HG02943 (cell line): ENCODE results near the gene APOC3.
"Not testable (repeated sequence)": the region's sequence is repeated elsewhere in the genome, so short reads cannot be mapped to it uniquely, and the experiment has no call there.

Source experiments
- ATAC-seq: cut with Tn5 transposase; IDR thresholded peaks from one replicate; pipeline ENCODE4 v1.9.1; 2021; ENCODE audit warnings: mild to moderate bottlenecking, low read depth, moderate library complexity; ENCODE audit not compliant: unreplicated experiment

The APOC3 gene

DNA sequence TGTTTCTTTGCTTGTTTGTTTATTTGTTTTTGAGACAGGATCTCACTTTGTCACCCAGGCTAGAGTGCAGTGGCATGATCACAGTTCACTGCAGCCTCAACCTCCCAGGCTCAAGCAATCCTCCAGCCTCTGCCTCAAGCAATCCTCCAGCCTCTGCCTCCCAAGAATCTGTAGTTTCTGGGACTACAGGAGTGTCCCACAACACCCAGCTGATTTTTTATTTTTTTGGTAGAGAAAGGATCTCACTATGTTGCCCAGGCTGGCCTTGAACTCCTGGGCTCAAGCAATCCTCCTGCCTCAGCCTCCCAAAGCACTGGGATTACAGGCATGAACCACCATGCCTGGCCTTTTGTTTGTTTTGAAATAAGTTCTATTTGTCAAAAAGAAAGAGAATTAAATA, 28.0 kb upstream of the APOC3 start:
- not testable (repeated sequence) for ATAC-seq

DNA sequence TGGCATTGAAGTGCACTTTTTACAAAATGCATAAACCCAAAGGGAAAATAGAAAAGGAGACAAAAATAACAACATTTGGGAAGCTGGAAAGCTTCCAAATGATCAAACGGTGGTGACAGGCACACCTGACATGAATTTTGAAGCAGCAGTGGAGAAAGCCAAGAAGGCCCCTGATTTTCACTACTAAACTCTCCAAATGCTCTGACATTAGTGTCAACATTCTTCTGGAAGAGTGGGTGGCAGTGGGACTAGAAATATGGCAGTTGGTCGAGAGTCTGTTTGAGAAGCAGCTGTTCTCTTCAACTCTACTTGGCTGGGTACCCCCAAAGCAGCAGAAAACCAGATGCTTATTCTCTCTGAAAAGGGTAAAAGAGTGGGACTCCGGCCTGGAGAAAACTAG, 25.7 kb upstream of the APOC3 start:
- ATAC-seq = no peak

DNA sequence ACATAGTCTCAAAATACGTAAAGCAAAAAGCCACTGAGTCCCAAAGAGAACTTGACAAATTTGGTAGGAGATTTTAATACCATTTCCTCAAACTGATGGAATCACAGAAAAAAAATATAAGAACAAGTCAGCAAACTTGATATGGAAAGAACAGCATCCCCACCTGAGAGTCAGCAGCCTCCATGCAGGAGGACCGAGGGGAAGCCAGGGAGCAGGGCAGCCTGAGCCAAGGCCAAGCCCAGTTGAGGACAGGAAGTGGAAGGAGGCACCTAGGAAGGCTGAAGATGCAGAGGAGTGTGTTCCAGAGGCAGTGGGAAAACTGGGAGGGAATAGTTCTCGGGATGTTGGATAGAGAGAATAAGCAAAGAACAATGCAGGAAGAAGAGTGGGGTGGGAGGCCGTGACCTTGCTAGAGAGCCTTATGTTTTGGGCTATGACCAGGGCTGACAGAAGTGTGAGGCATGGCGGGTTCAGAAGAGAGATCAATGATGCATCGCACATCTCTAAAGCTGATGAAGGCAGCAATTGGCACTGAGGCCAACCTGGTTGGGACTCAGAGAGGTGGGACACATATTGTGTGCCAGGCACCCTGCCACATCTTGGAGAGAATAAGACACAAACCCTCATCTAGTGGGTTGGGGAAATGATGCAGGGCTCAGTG, 22.0 kb upstream of the APOC3 start:
- ATAC-seq = no peak

DNA sequence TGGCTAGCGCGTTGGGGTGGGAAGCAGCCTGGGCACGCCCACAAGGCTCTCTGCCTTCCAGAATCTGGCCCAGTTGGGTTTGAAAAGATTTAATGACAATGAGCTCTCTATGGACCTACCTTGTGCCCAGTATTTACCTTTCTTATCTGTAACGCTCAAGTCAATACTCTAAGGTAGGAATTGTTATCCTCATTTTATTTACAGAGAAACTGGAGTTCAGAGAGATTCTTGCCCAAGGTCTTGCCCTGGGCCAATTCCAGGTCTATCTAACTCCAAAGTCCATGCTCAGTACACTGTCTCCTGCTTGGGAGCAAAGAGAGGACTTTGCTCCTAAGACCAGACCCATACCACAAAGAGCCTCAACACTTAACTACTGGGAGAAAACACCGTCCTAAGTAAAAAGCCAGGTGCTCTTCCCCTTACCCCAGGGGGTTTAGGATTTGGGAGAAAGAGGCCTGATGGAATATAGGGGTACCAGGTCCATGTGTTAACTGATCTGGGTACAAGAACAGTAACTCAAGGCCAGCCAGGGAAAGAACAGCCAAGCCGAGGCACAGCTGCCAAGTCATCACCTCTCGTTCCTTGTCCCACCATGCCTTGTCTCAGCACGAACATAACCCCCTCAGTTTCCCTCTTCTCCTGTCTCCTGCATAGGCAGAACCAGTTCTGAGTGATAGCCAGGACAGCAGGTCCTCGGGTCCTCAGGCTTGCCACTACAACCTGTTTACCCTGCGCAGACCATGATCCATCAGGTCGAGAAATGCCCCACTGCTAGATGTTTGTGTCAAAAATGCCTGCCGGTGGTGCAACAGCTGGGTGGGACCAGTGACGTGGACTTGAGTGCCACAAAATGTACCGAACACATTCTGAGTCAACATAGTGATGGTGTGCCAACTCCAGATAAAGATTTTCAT, 21.2 kb upstream of the APOC3 start:
- no peak for ATAC-seq

DNA sequence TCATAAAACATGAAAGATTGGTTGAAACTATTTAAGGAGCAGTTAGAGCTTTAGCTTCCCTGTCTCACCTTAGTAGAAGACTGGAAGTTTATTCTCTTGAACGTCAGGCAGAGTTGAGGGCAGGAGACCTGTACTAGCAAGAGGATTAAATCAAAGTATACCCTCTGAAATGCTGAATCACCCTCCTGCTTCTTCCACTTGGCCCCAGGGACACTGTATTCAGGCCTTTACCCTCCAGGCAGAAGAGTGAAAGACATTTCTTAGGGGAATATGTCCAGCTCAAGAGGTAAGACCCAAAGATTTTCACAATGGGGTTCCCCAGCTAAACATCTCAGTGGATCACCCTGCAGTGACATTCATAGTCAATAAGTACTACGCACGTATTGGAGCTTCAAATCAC, 18.5 kb upstream of the APOC3 start:
- no peak for ATAC-seq

DNA sequence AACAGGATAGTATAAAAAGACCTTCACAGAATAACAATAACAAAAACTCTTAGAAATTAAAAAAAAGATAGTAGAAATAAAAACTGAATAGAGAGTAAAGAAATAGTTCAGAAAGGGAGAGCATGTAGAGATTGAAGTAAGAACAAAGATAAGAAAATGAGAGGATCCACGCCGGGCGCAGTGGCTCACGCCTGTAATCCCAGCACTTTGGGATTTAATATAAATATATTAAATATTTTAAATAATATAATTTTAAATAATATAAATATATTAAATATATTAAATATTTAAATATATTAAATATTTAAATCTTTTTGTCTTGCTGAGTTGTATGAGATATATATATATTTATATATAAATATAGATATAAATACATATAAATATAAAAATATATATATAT, 17.6 kb upstream of the APOC3 start:
- ATAC-seq = no peak

DNA sequence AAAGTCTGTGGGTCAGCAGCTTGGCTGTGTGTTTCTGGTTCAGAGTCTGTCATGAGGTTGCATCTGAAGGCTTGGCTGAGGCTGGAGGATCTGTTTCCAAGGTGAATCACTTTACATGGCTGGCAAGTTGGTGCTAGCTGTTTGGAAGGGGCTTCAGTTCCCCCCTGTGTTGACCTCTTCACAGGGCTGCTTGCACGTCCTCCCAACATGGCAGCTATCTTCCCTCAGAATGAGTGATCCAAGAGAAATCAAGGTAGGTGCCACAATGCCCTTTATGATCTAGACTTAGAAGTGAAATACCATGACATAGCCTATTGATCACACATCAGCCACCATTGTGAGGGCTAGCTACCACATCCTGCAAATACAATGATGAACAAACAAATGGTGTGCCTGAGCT, 16.5 kb upstream of the APOC3 start:
- ATAC-seq = no peak

DNA sequence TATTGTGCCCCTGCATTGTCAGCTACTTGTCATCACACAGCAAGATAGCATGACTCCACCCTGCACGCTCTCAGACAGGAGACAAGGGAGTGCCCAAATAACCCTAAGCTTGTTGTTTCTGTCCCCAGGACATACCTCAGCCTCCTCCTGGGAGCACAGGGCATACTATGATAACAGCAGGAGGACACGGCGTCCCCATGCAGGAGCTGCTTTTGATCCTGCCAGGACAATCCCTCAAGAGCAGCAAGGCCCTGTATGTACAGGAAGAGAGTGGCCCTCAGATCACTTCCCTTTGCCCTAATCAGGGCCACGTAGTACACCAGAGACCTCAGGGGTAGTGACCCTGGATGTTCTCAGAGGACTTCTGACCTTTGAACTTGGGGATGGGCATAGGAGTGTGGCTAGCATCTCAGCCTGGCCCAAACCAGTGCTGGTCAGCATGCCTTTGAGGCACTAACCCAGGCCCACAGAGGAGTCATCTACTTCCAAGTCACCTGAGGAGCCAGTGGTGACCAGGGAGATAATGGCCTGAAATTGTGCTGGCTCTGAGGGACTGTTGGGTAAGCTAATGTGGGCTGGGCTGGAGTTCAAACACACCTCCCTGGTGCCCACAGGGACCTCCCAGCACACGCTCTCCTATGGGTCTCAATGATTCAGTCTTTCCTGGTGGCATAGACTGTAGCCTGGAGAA, 15.8 kb upstream of the APOC3 start:
- no peak for ATAC-seq

DNA sequence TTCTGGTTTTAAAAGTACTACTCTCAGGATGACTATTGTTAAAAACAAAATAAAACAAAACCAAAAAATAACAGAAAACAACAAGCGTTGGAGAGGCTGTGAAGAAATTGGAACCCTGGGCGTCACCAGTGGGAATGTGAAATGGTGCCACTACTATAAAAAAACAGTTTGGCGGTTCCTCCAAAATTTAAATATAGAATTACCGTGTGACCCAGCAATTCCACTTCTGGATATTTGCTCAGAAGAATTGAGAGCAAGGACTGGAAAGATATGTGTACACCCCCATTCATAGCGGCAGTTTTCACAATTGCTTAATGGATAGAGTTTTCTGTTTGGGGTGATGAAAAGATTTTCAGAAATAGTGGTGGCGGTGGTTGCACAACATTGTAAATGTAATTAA, 15.2 kb upstream of the APOC3 start:
- ATAC-seq = no peak

DNA sequence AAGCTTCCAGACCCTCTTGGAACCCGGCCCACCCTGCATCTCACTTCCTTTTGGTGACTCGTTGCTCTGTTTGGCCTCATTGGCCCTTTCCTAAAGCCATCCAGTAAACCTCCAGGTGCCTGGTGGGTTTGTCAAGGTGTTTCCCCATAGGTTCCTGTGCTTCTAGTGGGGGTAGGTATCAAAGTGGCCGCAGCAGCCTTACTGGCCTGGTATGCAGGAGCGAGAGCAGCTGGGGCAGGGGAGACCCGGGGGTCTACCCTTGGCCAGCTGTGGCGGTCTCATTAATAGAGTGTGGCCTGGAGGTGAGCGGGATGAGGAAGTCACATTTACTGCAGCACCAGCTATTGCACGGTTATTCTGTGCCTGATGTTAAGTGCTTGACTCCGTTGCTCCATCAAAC, 10.7 kb upstream of the APOC3 start:
- ATAC-seq = no peak

DNA sequence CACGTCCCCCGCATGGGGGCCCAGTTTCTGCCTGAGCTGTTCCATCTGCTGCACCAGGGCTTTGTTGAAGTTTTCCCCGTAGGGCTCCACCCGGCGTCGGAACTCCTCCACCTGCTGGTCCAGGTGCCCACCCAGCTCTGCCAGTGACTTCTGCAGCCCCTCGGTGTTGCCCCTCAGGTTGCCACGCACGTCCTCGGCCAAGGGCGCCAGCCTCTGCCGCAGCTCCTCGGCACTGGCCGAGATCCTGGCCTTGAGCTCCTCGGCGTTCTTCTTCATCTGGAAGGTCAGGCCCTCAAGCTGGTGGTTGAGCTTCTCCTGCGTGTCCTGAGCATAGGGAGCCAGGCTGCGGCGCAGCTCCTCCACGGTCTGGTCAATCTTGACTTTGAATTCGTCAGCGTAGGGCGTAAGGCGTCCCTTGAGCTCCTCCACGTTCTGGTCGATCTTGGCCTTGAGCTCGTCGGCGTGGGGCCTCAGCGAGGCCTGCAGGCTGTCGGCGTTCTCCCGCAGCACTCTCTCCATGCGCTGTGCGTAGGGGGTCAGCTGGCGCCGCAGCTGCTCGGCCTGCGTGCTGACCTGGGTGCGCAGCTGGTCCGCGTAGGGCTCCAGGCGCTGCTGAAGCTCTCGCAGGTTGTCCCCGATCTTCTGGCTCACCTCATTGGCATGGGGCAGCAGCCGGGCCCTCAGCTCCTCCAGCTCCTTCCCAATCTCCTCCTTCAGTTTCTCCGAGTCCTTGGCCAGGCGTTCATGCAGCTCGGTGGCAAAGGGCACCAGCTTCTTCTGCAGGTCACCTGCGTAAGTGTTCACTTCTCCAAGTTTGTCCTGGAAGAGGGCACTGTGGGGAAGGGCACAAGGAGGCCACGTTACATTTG, 8.4 kb upstream of the APOC3 start:
- ATAC-seq = no peak

DNA sequence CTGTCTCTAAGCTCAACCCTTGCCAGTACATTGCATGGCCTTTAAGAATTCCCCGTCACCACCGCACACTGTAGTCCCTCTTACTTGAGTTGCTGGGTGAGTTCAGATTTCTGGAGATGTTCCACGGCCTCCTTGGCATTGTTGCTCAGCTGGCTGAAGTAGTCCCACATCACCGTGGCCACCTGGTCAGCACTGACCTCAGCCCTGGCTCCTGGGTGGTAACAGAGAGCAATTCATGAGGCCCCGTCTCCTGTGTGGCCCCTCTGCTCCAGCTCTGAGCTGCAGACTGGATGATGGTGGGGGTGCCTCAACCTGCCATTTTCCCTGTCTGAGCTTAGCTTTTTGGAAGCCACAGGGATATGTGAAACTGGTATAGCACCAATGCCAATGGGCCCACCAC, 7.1 kb upstream of the APOC3 start:
- no peak for ATAC-seq

DNA sequence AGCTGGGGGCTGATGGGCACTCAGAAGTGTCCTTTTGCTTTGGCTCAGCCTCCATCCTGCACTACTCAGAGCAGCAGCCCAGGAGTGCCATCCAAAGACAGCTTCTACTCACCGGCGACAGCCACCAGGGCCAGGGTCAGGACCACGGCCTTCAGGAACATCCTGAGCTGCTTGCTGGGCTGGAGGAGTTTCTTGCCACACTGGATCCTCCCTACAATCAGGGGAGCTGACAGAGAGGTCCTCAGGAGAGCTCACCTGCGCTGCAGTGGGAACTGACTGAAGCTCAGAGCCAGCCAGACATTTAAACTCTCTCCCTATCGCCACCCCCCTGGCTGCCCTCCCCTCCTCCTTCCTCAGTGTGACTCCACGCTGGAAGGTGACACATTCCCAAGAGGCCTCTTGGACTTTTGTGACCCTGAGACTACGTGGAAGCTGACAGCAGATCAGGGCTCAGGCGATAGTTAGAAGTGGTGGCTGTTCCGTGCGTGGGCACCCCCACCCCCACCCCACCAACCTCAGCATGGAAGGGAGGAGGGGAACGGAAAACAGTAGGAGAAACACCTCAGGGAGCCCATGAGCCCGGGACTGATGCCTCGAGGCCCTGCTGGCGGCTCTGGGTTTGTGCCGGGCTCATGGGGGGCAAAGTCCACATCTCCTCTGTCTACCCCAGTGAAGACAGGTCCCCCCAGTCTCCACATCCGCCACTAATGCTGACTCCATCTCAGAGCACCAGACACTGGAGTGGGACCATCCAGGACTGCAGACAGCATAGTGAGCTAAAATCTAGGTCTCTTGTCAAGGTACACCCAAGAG, 6.5 kb upstream of the APOC3 start, which contains the start of gene APOA4:
TSS of gene APOA4 (minus strand) at position 274 of the 813 bp plus-strand sequence. CDS start at position 161, 113 bp downstream.
- ATAC-seq = no peak

DNA sequence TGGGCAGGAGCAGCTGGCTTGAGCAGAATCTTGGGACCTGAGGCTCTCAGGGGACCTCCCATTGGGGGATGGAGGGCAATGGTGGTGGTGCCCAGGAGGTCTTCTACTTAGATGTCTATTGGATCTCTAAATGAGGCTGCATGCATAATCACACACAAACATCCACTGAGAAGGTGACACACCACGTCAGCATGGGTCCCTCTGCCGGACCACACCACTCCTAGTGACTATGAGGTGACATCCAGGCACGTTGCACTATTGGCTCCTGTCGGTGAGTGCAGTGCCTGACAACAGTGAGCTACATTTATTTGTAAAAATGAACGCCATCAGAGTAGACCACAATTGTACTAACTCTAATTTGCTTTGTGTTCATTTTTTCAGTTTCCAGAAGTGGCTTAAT, 4.3 kb upstream of the APOC3 start:
- no peak for ATAC-seq

DNA sequence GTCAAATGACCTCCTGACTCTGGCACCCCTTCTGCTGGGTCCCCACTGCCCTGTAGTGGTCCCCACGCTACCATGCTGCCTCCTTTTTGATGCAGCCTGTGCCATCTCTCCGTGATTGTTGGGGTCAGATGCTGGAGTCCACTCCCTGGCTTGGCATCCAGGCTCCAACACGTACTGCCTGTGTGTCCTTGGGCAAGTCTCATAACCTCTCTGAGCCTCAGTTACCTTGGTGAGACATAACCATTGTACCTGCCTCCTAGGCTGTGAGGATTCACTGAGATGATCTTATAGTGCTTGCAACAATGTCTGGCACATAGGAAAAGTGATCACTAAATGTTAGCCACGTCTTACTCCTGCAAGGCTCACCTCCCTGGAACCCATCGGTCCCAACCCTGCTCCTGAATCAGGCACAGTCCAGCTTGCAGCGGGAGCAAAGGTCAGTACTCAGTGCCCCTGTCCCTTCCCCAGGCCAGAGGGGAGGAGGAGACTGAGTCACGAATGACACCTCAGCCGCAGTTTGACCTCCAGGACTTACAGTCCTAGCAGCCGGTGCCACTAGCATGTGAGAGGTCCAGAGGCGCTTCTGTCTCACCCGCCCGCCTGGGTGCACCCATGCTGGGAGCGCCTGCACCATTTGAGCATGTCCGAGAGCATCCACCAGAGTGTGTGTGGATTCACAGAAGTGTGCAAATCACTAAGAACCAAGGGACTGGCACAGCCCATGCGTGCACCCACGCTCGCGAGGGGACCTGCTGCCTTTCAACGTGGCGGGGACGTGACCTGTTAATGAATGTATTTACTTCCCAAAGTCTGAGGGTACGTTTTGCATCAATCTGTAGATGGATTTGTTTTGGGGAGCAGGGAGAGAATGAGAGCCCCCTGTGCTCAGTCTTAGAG, 3.6 kb upstream of the APOC3 start:
- no peak for ATAC-seq

DNA sequence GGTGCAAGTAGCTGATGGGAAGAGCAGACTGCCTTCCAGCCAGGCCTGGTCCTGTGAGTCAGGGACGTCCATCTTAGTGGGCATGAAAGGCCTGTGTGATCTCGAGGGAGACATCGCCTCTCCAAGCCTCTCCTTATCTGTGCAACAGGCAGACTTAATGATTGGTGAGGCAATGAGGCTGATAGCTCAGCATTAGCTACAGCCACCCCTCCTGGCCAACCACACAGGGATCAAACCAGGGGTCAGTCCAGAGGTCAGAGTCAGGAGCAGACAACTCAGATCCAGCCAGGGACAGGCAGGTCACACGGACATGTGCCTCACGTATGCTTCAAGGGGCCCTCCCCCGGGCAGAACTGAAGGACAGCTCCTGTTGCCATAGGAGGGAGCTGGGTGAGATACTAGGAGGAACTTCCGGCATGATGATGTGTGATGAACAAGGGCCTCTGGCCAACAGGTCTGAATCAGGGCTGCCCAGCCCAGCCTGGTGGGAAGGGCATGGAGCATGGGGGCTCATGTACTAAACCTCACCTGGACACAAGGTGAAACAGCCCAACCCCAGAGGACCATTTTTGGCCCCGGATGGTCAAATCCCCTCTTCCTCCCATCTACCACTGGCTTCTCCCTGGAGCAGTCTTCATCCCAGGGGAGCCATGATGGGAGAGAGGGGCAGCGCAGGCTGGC, 2.8 kb upstream of the APOC3 start:
- no peak for ATAC-seq

DNA sequence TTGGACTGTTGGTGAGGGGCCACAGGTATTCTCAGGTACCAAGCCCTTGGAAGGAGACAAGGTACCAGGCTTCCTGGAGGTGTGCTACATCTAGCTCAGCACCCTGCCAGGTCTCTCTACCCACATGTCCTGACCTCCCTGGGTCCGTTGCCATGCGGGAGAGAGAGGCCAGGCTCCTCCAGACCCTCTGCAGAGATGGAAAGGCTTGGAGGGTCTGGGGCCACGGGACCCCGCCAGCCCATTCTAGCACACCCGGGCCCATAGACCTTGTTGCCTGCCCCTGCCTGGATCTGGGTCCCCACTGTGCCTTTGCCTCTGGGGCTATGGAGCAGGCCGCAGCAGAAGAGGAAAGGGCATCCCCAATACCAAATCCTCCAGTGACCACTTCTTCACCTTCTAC, 2.2 kb upstream of the APOC3 start:
- ATAC-seq = no peak
